Keratinocyte (primary cell): ENCODE data around the gene ALKAL2. TPM values are rescaled to one million over a fixed set of nuclear protein-coding genes. Genes with fewer than 3 reads are reported as not detected.

ENCODE experiments used
- DNase-seq: peaks from one replicate; pipeline ENCODE4 v3.0.0-alpha.2; 2011; ENCODE audit warnings: low read depth, missing footprints, low spot score
- FAIRE-seq: peaks from 2 replicates; lab custom pipeline; 2011; peaks lifted over from hg19 to GRCh38; lab: Jason Lieb, UNC
- H2AFZ ChIP-seq: 2 replicates; pipeline ENCODE4 v1.6.0; 2012; ENCODE audit warnings: low read length, control low read depth, inconsistent platforms; ENCODE audit not compliant: control insufficient read depth
- H3K27ac ChIP-seq: 2 replicates; pipeline ENCODE4 v1.5.1; 2011; ENCODE audit warnings: low read length; ENCODE audit not compliant: control insufficient read depth, insufficient read depth
- H3K27me3 ChIP-seq: 3 replicates; pipeline ENCODE4 v1.6.0; 2011; ENCODE audit warnings: low read length; ENCODE audit not compliant: control insufficient read depth, insufficient read depth; ENCODE audit errors: extremely low read depth
- H3K36me3 ChIP-seq, 2 experiments: 2 replicates in 1 of 2; 3 replicates in 1 of 2; pipeline ENCODE4 v1.5.1; 2011; ENCODE audit warnings: low read length in 2 of 2, mild to moderate bottlenecking in 1 of 2; ENCODE audit not compliant: control insufficient read depth in 2 of 2, insufficient read depth in 2 of 2; ENCODE audit errors: extremely low read depth in 1 of 2
- H3K4me1 ChIP-seq: 3 replicates; pipeline ENCODE4 v1.5.1; 2011; ENCODE audit warnings: low read length; ENCODE audit not compliant: control insufficient read depth, insufficient read depth; ENCODE audit errors: extremely low read depth
- H3K4me2 ChIP-seq: 3 replicates; pipeline ENCODE4 v1.6.0; 2011; ENCODE audit warnings: low read depth, low read length; ENCODE audit not compliant: control insufficient read depth, insufficient read depth; ENCODE audit errors: extremely low read depth
- H3K4me3 ChIP-seq, 3 experiments: fragments of 200-600 bp in 1 of 3; sonication (generic) in 1 of 3; 2 replicates in 2 of 3; 3 replicates in 1 of 3; pipeline ENCODE4 v1.5.1; 2011 to 2016; ENCODE audit warnings: low read length in 3 of 3, mild to moderate bottlenecking in 3 of 3, control low read depth in 2 of 3, inconsistent platforms in 1 of 3, low read depth in 1 of 3, mixed read lengths in 1 of 3, mixed run types in 1 of 3, moderate library complexity in 1 of 3; ENCODE audit not compliant: control insufficient read depth in 2 of 3, insufficient read depth in 2 of 3; ENCODE audit errors: extremely low read depth in 1 of 3
- H3K79me2 ChIP-seq: 2 replicates; pipeline ENCODE4 v1.6.0; 2012; ENCODE audit warnings: low read length; ENCODE audit not compliant: control insufficient read depth, insufficient read depth
- H3K9ac ChIP-seq: 3 replicates; pipeline ENCODE4 v1.6.0; 2011; ENCODE audit warnings: low read length; ENCODE audit not compliant: control insufficient read depth, insufficient read depth; ENCODE audit errors: extremely low read depth
- H3K9me1 ChIP-seq: 3 replicates; pipeline ENCODE4 v1.6.0; 2011; ENCODE audit warnings: low read length; ENCODE audit not compliant: control insufficient read depth, insufficient read depth; ENCODE audit errors: extremely low read depth
- H3K9me3 ChIP-seq: 2 replicates; pipeline ENCODE4 v1.5.1; 2012; ENCODE audit warnings: low read depth, low read length; ENCODE audit not compliant: control insufficient read depth
- H4K20me1 ChIP-seq: 3 replicates; pipeline ENCODE4 v1.6.0; 2011; ENCODE audit warnings: low read length; ENCODE audit not compliant: control insufficient read depth, insufficient read depth; ENCODE audit errors: extremely low read depth
- EZH2 ChIP-seq: IDR thresholded peaks from one replicate; pipeline ENCODE4 v1.6.1; 2012; ENCODE audit warnings: inconsistent platforms, mild to moderate bottlenecking, low read length, moderate library complexity
- dilution Hi-C: fragments of 300-500 bp; cut with MboI; formaldehyde crosslinking; loops from one replicate; pipeline ENCODE4 v1.7.0; 2020; ENCODE audit warnings: low sequenced_read_pairs; ENCODE audit not compliant: extremely low pct_ligation_motif_present
- polyA plus RNA-seq, 5 experiments: library from polyadenylated mRNA; depleted of rRNA in 3 of 5; stranded (reverse) in 3 of 5; stranded (forward) in 1 of 5; unstranded in 1 of 5; fragments of >200 nt; gene quantifications; 1 replicate in 1 of 5; 2 replicates in 3 of 5; 3 replicates in 1 of 5; pipeline versions ENCODE4 v1.2.1 to v1.2.3, GENCODE V29; 2011 to 2012; ENCODE audit warnings: missing spikeins in 2 of 5, low read depth in 1 of 5, low replicate concordance in 1 of 5
- TF ChIP-seq, protein P1 (sequence below), 3 experiments: IDR thresholded peaks in 1 of 3; conservative IDR thresholded peaks in 1 of 3; optimal IDR thresholded peaks in 1 of 3; 2 replicates in 2 of 3; 3 replicates in 1 of 3; pipeline versions ENCODE3 to v1.5.1; 2011; ENCODE audit warnings: low read length in 3 of 3, mild to moderate bottlenecking in 3 of 3, moderate library complexity in 2 of 3, control low read depth in 1 of 3, inconsistent platforms in 1 of 3; ENCODE audit not compliant: insufficient read depth in 2 of 3; ENCODE audit errors: extremely low read depth in 1 of 3

ALKAL2 gene
- polyA plus RNA-seq, 1 donor (not counting 4 experiments of a cell fraction or from before 2014, with no cell fraction given) = not detected

DNA sequence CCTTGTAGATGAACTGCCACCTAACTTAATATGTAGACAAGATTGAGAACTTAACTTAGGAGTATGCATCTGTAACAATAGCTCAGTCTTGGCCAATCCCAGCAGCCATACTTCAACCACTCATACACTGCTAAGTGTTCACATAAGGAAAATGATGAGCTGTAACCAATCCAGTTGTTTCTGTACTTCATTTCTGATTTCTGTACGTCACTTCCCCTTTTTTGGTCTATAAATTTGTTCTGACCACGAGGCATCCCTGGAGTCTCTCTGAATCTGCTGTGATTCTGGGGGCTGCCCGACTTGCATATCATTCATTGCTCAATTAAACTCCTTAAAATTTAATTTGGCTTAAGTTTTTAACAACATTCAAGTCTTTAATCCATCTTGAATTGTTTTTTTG, 30.5 kb downstream of the ALKAL2 start:
- Histone ChIP-seq H3K9me3 (no peaks in the 10 kb centered on the region), H3K4me3 (no peak overlapping the region), H3K9me1 (no peaks in the 10 kb centered on the region), H3K9ac (no peak overlapping the region), H3K36me3 (peaks cover 2 to 5% of the 10 kb centered on the region in 2 experiments), H2AFZ (no peak overlapping the region), H3K27me3 (no peaks in the 10 kb centered on the region), H3K27ac (no peak overlapping the region), H3K4me2 (no peak overlapping the region), H4K20me1 (no peaks in the 10 kb centered on the region), H3K79me2 (peaks cover 10% of the 10 kb centered on the region), H3K4me1 (peaks cover 6% of the 10 kb centered on the region)
- FAIRE-seq = no peak
- no peak for DNase-seq
- no peak for TF ChIP-seq EZH2
- TF ChIP-seq, protein P1, sequence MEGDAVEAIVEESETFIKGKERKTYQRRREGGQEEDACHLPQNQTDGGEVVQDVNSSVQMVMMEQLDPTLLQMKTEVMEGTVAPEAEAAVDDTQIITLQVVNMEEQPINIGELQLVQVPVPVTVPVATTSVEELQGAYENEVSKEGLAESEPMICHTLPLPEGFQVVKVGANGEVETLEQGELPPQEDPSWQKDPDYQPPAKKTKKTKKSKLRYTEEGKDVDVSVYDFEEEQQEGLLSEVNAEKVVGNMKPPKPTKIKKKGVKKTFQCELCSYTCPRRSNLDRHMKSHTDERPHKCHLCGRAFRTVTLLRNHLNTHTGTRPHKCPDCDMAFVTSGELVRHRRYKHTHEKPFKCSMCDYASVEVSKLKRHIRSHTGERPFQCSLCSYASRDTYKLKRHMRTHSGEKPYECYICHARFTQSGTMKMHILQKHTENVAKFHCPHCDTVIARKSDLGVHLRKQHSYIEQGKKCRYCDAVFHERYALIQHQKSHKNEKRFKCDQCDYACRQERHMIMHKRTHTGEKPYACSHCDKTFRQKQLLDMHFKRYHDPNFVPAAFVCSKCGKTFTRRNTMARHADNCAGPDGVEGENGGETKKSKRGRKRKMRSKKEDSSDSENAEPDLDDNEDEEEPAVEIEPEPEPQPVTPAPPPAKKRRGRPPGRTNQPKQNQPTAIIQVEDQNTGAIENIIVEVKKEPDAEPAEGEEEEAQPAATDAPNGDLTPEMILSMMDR (optimal IDR thresholded peaks at IDR 0.05 in 1 of 3, IDR thresholded peaks at IDR 0.05 in 1 of 3, conservative IDR thresholded peaks at IDR 0.05 in 1 of 3; ENCODE audit: extremely low read depth in 1 of 3, insufficient read depth in 2 of 3, low read length in 3 of 3) = no peak
- dilution Hi-C loops = no loop called here

DNA sequence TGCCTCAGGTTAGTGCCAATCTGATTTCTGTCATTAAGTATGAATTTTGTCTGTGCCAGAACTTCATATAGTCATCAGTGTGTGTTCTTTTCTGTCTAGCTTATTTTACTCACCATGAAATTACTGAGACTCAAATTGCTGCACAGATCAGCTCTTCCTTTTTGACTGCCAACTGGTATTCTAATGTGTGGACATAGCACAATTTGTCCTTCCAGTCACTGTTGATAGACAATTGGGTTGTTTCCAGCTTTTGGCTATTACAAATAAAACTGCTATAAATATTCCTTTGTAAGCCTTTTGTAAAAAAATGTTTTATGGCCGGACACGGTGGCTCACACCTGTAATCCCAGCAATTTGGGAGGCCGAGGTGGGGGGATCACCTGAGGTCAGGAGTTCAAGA, 31.8 kb downstream of the ALKAL2 start:
- Histone ChIP-seq H3K9me1 (no peaks in the 10 kb centered on the region), H3K36me3 (peaks cover 2 to 5% of the 10 kb centered on the region in 2 experiments), H2AFZ (no peak overlapping the region), H3K9ac (no peak overlapping the region), H3K4me1 (no peaks in the 10 kb centered on the region), H3K27me3 (no peaks in the 10 kb centered on the region), H3K9me3 (no peaks in the 10 kb centered on the region), H4K20me1 (no peaks in the 10 kb centered on the region), H3K79me2 (peaks cover 7% of the 10 kb centered on the region), H3K27ac (no peak overlapping the region), H3K4me2 (no peak overlapping the region), H3K4me3 (no peak overlapping the region)
- DNase-seq = no peak
- dilution Hi-C loops = no loop called here
- no peak for TF ChIP-seq EZH2
- TF ChIP-seq, protein P1 (optimal IDR thresholded peaks at IDR 0.05 in 1 of 3, IDR thresholded peaks at IDR 0.05 in 1 of 3, conservative IDR thresholded peaks at IDR 0.05 in 1 of 3; ENCODE audit: extremely low read depth in 1 of 3, insufficient read depth in 2 of 3, low read length in 3 of 3) = no peak
- FAIRE-seq = no peak
